Amygdala (tissue), 56 donors: ENCODE measurements around the gene SSR1.
"Not testable (repeated sequence)": the region's sequence is repeated elsewhere in the genome, so short reads cannot be mapped to it uniquely, and the experiment has no call there.

Experiments used
- DNase-seq, 56 donors: peaks; one replicate each; lab custom pipeline; 2025; lab: John Stamatoyannopoulos, UW

SSR1 gene

GRCh38 chr6:7312616-7313504 is at the start of gene SSR1:
TSS of gene SSR1 (minus strand) at chr6:7313199. CDS start at chr6:7313120, 79 bp downstream.
- peak; percentile 74 to 99 (median 95) for DNase-seq

- not testable (repeated sequence) for DNase-seq
Measured at GRCh38 chr6:7351916-7352315, 38.9 kb upstream of the SSR1 start.

DNA sequence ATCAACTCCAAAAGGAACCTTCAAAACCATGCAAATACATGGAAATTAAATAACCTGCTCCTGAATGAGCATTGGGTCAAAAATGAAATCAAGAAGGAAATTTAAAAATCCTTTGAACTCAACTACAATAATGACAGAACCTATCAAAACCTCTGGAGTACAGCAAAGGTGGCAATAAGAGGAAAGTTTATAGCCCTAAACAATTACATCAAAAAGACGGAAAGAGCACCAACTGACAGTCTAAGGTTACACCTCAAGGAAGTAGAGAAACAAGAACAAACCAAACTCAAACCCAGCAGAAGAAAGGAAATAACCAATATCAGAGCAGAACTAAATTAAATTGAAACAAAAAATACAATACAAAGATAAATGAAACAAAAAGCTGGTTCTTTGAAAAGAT is 37.6 kb upstream of the SSR1 start:
- DNase-seq = not testable (repeated sequence)

DNA sequence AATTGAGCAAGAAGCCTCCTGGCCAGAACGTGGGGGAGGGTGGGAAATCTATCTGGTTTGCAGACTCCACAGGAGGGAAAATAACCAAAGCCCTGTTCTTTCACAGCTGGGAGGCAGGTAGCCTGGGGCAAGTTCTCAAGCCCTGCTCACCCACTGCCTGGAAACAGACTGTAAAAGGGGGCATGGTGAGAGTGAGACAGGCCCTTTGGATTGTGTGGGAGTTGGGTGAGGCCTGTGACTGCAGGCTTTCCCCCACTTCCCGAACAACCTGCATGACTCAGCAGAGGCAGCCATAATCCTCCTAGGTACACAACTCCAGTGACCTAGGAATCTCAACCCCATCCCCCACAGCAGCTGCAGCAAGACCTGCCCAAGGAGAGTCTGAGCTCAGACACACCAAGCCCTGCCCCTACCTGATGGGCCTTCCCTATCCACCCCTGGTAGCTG is 34.6 kb upstream of the SSR1 start:
- not testable (repeated sequence) for DNase-seq

- DNase-seq = not testable (repeated sequence)
Measured at GRCh38 chr6:7344773-7345450, 31.9 kb upstream of the SSR1 start.

DNA sequence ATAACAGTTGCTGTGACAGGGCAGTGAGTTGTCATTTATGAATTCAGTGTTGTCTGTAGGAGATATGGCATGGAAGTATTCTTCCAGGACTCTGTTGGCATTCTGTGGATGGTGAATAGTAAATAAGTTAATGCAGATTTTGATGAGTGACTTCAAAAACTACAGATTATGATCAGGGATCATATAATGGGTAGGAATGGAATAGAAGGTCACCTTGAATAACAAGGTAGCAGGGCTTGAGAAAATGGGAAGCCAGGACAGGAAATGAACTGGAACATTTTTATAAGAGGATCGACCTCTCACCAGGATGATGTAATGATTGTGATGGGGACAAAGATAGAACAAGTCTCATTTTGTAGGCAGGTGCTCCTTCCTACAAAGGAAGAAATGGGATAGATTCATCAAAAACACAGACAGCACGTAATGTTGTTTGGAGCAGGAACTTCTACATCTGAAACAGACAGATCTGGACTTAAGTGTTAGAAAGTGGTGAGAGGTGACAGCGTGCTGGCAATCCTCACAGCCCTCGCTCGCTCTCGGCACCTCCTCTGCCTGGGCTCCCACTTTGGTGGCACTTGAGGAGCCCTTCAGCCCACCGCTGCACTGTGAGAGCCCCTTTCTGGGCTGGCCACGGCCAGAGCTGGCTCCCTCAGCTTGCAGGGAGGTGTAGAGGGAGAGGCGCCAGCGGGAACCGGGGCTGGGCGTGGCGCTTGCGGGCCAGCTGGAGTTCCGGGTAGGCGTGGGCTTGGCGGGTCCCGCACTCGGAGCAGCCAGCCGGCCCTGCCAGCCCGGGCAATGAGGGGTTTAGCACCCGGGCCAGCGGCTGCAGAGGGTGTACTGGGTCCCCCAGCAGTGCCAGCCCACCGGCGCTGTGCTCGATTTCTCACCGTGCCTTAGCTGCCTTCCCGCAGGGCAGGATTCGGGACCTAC is 30.8 kb upstream of the SSR1 start:
- no peak for DNase-seq

DNA sequence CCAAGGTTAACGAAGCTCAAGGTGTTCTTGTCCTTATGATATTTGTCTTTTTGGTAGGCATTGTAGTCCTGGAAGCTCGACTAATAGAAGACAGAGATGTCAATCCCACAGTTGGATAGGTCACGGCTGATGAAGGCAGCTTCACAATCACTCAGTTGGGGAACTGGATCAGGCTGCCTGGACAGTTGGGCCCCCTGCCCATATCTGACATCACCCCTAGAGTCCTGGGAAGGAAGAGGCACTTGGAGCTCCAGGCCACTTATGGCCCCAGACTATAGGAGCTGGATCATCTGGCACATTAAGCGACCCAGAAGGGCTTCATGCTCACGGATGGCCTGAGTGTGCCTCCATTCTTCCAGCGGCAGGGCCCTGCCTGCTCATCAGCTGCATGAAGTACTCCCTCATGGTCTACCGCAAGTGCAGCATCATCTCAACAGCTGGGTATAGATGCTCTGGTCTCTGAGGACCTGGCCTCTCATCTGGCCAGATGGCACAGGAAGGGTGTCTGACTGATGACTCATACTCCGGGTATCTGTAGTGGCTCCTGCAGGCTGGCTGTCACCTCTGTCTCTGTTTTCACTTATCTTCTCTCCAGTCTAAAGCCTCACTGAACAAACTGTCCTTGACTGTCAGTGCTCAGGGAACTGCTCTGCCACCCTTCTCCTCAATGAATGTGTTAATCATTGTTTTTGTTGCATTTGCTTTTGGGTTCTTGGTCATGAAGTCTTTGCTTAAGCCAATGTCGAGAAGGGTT is 29.2 kb upstream of the SSR1 start:
- DNase-seq = no peak

- no peak for DNase-seq
Measured at GRCh38 chr6:7341271-7341670, 28.3 kb upstream of the SSR1 start.

- DNase-seq = peak in 1 of 56 donors; percentile 13
Measured at GRCh38 chr6:7339007-7339732, 26.2 kb upstream of the SSR1 start.

- no peak for DNase-seq
Measured at GRCh38 chr6:7338031-7338430, 25.0 kb upstream of the SSR1 start.

GRCh38 chr6:7335519-7335918 is 22.5 kb upstream of the SSR1 start:
- DNase-seq = no peak

- no peak for DNase-seq
Measured at GRCh38 chr6:7334685-7335084, 21.7 kb upstream of the SSR1 start.

GRCh38 chr6:7332090-7332745 is 19.2 kb upstream of the SSR1 start:
- no peak for DNase-seq

DNA sequence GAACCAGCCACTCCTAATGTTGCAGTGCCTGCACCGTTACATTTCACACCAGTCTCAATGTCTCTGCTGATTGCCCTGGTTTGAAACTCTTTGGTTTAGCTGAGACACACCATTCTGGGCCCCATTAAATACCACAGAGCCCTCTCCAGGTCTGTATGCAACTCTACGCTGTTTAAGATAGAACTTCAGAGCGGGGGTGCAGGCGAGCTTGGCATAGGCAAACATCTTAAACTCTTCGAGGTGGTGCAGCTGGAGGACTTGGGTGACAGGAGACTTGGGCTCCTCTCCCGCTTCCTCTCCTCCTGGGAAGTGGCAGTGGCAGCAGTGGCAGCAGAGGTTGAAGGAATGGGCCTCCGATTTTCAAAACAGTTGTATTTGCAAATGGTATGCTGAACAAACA is 18.5 kb upstream of the SSR1 start:
- no peak for DNase-seq

- no peak for DNase-seq
Measured at GRCh38 chr6:7328243-7328642, 15.2 kb upstream of the SSR1 start.

- no peak for DNase-seq
Measured at GRCh38 chr6:7325750-7326149, 12.8 kb upstream of the SSR1 start.

GRCh38 chr6:7324520-7324919 is 11.5 kb upstream of the SSR1 start:
- DNase-seq = peak in 21 of 56 donors; percentile 3 to 69 (median 15)

- DNase-seq = no peak
Measured at GRCh38 chr6:7323074-7323473, 10.1 kb upstream of the SSR1 start.

GRCh38 chr6:7321866-7322265 is 8.9 kb upstream of the SSR1 start:
- DNase-seq = not testable (repeated sequence)
